ENCODE results near the gene UBE2H.

The UBE2H gene

DNA sequence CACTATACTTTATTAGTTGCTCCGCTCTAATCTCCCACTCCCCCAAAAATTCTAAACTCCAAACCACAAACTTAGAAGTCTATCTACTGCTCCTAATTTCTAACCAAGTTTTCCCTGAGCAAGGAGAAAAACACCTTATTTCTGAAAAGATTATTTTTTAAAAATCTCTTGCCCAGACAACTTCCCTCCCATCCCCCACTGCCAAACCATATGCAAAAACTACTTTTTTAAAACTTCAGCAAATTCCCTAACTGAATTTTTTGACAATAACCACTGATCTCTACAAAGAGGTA is 1.9 kb downstream of the UBE2H start:
- DNase-seq, result no peak

DNA sequence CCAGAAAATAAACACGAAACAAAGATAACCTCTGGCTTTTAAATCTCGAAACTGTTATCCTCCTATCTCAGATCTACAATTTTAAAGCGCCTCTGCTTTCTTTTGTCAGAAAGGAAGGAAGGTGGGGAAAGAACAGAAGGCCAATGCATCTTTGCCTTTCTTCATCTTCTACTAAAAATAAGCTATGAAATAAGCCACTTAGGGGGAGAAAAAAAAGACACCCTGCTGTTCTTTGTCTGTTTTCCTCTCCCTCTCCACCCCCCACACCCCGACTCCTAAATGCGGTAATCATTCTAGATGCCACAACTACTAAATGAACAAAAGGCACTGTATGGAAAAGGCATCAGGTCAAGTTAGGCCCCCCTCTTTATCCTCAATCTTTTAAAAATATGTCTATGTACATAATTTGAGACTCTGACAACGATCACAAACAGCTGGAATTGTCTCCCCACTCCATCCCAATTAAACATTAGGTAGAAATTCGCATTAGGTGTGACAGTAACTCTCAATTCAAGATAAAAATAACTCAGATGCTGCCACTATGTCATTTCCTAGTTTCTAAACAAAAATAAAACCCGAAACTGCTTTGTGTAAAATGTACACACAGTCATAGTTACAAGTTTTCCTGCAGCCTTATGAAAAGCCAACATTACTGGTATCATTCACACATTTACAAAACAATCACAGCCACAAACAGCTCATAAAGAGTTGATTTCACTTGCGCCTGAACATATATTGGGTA is 2.4 kb downstream of the UBE2H start:
- DNase-seq, result peak in 1 of 58 donors; percentile 6

DNA sequence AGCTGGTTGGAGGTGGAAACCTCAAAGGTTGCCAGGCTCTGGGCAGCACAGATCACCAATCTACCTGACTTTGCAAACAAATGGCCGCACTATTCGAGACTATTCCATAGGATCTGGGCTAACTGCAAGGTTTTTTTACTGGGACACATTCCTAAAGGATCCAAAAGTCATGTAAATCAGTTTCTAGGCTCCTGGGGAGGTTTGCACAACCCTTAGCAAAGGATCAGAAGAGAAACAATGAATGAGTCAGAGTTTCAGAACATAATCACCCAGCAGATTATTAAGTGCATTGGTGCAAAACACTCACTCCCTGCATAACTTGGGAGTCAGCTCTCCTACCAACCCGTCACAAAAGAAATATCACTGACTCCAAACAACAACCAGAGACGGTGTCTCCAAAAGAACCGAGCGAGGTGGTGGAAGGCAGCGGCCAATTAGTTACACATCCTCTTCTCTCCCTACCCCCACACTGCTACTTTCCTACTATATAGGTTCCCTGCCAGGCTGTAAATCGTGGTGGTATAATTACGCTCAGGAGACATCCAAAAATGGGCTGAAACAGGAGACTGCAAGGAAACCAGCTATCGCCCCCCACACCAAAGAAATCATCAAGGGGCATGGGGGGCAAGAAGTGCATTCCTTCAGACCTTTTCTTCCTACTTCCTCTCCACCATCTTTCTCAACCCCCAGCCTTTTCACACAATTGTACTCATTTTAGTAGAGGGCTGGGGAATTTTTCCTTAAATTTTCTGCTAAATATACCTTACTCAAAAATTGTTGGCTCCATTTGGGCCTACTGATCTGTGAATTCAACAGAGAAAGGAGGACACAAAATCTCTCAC is 3.2 kb downstream of the UBE2H start:
- peak in 14 of 58 donors; percentile 4 to 41 (median 25) for DNase-seq

DNA sequence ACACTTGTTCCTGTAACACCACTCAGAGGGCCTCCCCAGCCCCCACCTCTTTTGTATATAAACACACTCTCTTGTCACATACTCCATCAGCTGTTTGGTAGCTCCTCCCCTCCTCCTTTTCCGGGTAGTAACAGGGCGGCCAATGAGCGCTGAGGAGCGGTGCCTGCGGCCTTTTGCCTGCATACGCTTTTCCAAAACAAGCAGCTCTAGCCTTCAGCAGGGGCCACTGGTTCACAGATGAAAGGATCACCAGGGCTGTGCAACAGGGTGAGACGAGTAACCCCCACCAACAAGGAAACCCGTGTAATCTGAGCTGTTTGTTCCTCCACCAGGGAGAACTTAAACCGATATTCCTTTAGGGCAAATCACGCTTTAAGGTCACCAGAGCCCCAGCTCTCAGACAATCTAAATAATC is 3.9 kb downstream of the UBE2H start:
- peak; percentile 28 to 95 (median 83) for DNase-seq

DNA sequence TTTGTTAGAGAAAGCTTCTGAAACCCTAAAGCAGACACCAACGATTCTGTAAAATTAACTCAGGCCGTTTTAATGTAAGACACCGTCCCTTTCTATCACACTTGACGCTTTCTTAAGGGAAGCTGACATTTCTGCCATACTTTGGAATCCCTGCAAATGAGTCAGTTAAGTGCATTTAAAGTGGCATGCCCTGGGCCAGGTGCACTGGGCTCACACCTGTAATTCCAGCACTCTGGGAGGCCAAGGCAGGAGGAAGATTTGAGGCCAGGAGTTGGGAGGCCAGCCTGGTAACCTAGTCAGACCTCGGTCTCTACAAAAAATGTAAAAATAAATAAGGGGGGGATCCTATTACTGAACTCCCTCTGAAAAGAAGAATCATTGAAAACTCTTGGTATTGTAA is 4.4 kb downstream of the UBE2H start:
- no peak for DNase-seq

DNA sequence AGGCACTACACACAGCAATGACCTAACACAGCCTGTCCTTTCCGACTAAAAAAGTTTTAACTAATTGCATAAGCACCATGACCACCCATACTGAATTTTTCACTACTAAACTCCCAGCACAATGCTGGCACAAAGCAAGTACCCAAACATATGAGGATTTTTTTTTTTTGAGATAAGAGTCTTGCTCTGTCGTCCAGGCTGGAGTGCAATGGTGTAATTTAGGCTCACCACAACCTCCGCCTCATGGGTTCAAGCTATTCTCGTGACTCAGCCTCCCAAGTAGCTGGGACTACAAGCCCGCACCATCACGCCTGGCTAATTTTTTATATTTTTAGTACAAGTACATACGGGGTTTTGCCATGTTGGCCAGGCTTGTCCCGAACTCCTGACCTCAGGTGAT is 5.1 kb downstream of the UBE2H start:
- DNase-seq, result no peak

DNA sequence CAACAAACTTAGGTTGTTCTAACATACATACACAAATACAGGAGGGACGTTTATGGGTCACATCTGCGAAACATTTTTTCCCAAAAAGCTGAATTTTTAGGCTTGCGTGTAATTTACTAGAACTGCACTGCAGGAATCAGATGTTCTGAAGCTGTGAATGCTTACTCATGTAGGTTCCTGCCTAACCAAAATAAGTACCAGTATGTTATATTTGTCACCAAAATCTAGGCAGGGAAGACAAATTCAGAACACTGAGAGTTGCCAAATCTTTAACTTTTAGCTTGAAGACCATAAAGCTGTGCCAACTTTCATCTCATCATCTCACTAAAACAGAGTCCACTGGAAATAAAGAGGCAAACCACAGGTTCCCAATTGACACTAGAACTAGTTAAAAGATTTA is 5.7 kb downstream of the UBE2H start:
- DNase-seq, result peak in 2 of 58 donors; percentile 14 to 59

DNA sequence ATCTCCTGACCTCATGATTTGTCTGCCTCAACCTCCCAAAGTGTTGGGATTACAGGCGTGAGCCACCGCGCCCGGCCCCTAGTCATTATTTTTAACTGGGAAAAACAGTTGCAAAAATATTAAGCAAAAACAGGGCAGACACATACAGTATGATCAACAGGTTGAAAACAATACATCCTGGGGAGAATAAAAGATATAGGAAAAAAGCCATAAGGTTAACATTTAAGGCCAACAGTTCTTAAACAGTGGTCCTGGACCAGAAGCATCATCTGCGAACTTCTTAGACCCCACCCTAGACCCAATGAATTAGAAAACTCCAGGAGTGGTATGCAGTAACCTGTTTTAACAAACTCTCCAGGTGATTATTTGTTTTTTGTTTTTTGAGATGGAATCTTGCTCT is 6.5 kb downstream of the UBE2H start:
- DNase-seq, result no peak

DNA sequence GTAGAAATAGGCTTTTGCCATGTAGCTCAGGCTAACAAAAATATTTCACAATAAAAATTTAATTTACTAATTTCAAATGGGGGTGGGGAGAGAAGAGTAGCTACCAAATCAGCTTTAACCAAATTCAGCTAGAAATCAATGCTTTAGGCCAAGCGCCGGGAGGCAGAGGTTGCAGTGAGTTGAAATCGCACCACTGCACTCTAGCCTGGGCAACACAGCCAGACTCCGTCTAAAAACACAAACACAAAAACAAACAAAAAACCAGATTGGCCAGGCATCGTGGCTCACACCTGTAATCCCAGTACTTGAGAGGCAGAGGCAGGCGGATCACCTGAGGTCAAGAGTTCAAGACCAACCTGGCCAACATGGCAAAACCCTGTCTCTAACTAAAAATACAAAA is 9.4 kb downstream of the UBE2H start:
- no peak for DNase-seq

DNA sequence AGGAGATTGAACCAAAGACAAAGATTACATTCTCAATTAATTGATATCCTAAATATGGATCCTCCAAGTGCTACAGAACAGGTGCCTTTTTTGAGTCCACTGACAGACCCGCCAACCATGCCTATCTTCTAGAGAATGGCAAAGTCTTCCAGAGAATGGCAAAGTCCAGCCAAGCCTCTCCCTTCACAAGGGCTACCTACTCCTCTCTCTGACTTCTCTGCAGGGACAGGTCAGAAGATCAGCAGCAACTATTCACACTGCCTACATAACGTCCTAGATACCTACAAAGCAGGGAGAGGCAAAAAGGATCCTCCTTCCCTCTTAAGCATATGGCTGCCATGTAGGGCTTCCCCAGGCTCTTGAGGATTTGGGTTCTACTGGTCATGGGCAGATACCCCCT is 12.4 kb downstream of the UBE2H start:
- no peak for DNase-seq

DNA sequence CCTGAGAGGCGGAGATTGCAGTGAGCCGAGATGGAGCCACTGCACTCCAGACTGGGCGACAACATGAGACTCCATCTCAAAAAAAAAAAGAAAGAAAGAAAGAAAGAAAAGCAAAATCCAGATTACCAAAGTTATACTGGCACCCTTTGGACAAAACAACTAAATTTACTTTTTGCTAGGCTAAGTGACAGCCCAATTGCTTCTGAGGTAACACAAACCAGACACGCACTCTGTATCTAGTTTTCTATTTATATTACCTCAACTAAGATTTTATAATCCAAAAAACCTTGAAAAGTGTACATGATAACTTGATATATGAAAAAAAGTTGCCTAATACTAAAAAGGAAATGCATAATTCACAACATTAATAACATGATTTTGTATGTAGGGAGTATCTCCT is 12.9 kb downstream of the UBE2H start:
- no peak for DNase-seq

DNA sequence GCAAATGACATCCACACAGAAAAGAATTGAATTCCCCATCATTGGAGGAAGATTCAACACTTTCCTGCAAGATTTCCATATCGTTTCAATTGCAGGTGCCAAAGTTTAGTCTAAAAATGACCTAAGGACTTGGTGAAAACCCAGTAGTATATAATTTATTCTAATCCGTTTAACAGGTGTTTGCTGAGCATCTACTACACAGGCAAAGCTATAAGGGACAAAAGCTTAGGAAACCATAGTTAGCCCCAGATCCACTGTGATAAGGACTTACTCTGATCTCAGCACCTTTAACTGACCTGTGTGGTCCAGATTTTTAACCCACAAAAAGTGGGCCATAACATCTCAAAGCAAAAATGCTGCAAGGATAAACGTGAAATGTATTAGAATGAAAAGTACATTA is 19.1 kb downstream of the UBE2H start:
- DNase-seq, result no peak

DNA sequence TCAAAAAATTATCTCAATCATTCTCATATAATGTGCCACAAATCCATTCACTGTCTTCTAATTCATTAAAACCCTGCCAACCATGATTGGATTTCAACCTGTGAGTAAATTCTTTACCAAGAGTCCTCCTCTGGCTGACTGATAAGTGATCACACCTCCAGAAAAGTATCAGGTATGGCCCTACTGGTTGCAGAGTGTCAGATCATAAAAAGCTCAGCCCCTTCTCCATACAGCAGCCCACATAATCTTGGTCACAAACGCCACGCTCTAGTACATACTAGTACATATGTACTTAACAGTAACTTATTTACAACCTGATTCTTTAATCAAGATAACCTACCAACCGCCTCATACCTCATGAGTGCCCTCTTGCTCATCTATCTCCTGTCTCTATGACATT is 26.1 kb downstream of the UBE2H start:
- DNase-seq, result no peak

DNA sequence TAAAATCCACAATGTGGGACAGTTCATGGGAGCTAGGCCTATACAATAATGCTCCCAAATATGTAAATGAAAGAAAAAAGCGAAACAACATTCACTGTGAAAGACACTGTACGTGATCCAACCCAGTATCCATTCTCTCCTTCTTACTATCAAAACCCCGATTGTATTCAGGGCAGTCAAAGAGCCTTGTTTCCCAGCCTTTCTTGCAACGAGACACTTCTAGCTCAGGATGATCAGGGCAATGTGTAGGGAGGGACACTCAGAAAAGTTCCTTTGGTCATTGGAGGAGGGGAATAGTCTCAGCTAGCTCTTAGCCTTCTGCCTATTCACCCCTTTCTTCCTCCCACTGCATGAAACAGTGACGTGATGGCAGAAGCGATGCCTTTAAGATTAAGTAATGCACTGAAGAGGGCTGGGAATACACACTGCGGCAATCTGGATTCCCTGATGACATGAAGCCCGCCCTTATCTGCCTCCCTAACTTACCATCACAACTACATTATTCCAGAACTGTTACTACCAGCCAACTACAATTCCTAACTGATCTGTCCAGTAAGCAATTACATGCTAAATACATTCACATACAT is 27.3 kb downstream of the UBE2H start:
- DNase-seq, result peak in 10 of 58 donors; percentile 0 to 72 (median 12)

DNA sequence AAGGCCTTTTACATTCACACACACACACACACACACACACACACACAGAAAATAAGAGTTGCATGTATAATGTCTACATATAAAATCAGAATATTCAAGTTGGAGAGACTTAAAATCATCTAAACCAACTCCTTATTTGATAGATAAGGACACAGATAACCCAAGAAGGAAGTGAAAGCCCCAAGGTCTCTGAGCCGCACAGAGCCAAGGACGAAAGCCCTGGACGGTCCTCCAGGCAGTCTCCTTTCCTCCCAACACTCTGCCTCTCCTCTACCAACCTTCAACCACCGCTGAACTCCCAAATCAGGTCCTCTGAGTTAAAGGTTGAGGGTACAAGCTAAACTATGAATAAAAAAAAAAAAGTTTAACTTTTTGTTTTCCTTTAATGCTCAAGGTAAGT is 28.2 kb downstream of the UBE2H start:
- DNase-seq, result no peak

DNA sequence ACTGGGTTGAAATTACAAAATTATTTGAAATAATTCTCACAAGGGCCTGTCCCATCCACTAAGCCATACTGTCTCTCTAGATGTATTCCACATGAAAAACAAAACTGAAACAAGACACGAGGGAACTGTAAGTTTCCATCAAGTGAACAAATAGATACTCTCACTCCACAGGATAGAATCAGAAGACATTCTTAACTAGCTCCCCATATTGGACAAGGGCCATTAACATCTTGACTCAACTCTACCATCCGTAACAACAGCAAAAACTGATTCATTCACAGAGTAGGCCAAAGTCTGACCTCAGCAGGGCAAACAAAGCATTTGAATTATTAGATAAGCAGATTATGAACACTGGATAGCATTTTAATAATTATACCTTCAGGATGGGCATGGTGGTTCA is 29.1 kb downstream of the UBE2H start:
- no peak for DNase-seq

DNA sequence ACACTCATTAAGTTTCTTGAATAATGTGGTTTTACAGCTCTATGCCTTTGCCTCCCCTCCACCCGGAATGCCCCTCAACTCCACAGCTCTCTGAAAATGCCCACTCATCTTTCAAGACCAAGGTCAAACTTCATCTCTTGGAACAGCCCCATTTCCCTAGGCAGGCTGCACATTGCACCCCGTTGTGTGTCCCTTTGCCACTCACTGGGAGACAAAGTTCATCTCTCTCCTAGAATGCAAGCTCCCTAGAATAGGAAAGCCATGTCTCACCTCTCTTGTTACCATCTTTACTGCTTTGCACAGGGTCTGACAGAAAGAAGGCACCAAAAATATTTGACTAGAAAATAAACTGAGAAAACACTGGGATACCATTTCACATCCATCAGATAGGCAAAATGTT is 33.3 kb downstream of the UBE2H start:
- no peak for DNase-seq

DNA sequence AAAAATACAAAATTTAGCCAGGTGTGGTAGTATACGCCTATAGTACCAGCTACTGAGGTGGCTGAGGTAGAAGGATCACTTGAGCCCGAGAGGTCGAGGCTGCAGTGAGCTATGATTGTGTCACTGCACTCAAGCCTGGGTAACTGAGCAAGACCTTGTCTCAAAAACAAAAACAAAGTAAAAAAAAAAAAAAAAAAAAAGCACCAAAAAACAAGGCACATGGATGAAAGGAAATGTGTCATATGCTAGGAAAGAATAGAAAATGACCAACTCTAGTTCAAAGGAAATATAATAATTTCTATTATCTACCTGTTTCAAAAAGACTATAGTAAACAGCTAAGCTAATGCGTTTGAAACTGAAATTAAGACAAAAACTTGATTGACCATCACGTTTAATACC is 33.8 kb downstream of the UBE2H start:
- DNase-seq, result no peak

DNA sequence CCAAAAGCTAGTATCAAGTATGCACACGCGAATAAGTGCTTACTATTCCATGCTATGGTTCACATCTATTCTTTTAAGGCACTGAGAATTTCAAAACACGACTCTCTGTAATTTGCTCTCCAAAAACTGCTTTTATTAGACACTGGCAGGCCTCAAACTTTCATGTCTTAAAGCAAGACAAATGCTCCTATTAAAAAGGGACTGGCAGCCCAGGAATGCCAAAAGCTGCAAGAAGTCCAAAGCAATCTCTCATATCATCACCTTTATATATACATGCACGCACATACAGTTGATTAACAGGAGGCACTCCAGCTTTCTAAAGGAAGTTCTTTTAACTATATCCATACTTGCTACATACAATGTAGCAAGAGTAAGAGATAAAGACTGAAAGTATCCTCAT is 34.8 kb downstream of the UBE2H start:
- DNase-seq, result no peak

DNA sequence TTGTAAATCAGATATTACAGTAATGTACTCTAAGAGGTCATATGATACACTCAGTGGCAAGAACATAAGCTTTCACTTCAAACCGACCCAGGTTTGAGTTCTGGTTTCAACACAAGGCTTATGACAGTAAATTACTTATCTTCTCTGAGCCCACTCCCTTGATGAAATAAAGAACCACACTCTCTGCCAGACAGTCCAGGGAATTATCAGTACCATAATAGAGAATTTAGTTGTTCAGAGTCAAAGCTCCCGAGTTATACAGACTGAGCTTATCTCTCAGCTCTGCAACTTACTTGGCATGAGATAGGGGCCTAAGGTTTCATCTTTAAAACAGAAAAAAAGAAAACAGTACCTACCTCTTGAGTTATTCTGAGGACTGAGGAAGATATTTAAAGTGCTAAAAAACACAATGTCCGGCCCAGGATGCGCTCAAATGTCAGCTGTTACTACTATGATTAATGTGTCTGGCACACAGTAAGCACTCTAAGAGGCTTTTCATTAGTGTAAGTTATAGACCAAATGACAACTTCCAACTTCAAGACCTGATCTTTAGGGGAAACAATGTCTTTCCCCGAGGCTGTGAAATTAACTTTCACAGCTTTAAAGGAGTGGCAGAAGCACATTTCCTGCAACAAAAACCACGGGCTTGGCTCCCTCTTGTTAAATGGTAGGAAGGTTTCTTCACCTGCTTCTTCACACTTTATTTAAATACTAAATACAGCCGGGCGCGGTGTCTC is 38.1 kb downstream of the UBE2H start:
- no peak for DNase-seq

DNA sequence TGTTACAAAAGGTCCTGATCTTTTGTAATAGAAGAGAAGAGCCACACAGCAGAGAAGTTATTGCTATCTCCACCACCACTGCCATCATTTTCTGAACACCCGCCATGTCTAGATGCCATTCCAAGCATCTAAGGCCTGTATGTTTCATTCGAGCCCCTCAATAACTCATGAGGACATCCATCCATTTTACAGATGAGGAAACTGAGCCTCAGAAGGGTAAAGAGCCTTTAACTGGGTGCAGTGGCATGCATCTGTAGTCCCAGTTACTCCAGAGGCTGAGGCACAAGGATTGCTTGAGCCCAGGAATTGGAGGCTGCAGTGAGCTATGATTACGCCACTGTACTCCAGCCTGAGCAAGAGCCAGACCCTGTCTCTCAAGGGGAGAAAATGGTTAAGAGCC is 39.3 kb downstream of the UBE2H start:
- DNase-seq, result no peak

DNA sequence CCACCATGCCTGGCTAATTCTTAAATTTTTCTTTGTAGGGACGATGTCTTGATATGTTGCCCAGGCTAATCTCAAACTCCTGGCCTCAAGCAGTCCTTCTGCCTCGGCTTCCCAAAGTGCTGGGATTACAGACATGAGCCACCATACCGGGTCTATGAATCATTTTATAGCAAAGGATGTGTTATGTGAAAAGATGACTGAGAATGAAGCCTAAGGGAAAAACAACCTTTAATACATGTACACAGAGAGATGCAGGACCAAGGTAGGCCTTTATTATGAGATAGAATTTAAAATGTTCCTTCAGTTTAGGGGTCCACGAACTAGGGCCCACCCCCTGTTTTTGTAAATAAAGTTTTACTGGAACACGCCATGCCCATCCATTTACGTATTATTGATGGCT is 41.0 kb downstream of the UBE2H start:
- no peak for DNase-seq

Measured in anterior cingulate cortex (tissue), 58 donors.